ENCODE results near the gene NHS. TPM values are rescaled to one million over a fixed set of nuclear protein-coding genes. Genes with fewer than 3 reads are reported as not detected.

The NHS gene
- total RNA-seq, 2 donors from 2014 or later = under 0.01 to 1.3 TPM

DNA sequence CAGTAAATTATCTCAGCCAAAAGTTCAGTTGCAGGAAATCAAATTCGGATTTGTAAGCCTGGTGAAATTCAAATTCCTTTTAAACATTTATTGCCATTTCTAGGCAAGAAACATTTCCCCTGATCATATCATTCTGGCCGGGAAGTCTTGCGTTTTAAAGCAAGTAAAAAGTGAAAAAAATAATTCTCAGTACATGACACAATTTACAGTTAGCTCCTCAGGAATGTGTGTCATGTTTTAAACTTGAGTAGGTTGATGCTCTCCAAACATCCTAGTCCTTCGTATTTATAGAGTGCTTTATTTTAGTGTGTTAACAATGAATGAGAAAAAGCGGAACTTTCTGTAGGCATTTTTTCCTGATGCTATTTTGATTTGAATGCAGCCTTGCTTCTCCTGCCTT lies 204.0 kb downstream of the NHS start:
- intact Hi-C loops (cut with DNase I) = no loop called here
- TF ChIP-seq, protein P1, sequence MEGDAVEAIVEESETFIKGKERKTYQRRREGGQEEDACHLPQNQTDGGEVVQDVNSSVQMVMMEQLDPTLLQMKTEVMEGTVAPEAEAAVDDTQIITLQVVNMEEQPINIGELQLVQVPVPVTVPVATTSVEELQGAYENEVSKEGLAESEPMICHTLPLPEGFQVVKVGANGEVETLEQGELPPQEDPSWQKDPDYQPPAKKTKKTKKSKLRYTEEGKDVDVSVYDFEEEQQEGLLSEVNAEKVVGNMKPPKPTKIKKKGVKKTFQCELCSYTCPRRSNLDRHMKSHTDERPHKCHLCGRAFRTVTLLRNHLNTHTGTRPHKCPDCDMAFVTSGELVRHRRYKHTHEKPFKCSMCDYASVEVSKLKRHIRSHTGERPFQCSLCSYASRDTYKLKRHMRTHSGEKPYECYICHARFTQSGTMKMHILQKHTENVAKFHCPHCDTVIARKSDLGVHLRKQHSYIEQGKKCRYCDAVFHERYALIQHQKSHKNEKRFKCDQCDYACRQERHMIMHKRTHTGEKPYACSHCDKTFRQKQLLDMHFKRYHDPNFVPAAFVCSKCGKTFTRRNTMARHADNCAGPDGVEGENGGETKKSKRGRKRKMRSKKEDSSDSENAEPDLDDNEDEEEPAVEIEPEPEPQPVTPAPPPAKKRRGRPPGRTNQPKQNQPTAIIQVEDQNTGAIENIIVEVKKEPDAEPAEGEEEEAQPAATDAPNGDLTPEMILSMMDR (IDR thresholded peaks at IDR 0.05) = no peak
- TF ChIP-seq POLR2A (IDR thresholded peaks at IDR 0.05) = no peak
- no peak overlapping the region for H3K4me3 ChIP-seq
- no peaks in the 10 kb centered on the region for H3K36me3 ChIP-seq (replicated peaks in 1 of 2; ENCODE audit: insufficient read depth in 1 of 2, low read depth in 2 of 2)
- DNase-seq (no peak), ATAC-seq (no peak)
- no peak overlapping the region for H3K27ac ChIP-seq
- H3K27me3 ChIP-seq = no peaks in the 10 kb centered on the region
- no peaks in the 10 kb centered on the region for H3K4me1 ChIP-seq
- WGBS, 2 donors = 72 to 86% methylated on average over 5 of the region's 5 CpGs
- H3K9me3 ChIP-seq = no peaks in the 10 kb centered on the region

DNA sequence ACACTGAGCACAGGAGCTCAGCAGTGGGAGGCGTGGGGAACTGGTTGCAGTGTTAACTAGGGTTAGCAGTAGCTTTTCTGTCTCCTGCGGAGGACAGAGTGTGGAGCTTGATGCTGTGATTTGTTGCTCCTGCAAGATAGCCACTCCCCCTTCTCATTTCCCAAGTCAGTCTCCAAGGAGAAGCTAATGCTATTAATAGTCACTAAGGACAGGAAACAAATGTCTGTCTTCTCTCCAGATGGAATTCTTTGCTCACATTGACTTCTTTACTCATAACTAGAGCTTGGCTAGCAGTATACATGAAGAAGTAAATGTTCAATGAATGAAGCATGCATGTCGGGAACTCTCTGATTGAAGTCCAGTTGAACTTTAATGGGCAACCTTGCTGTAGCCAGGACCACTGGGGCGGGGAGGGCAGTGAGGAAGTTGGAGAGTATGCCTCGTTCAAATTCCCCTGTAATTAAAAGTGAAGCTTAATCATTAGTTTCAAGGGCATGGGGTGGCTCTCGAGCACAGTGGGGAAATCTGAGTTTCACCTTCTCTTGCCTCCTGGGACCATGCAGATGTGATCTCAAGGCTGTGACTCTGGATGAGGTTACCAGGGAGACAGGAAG lies 205.6 kb downstream of the NHS start:
- Histone ChIP-seq H3K4me3 (no peak overlapping the region), H3K27me3 (no peaks in the 10 kb centered on the region), H3K4me1 (no peaks in the 10 kb centered on the region), H3K27ac (no peak overlapping the region), H3K36me3 (replicated peaks in 1 of 2; ENCODE audit: insufficient read depth in 1 of 2, low read depth in 2 of 2) (no peaks in the 10 kb centered on the region), H3K9me3 (no peaks in the 10 kb centered on the region)
- TF ChIP-seq, protein P1 (IDR thresholded peaks at IDR 0.05) = no peak
- TF ChIP-seq POLR2A (IDR thresholded peaks at IDR 0.05) = no peak
- ATAC-seq (no peak), DNase-seq (no peak)
- WGBS, 2 donors = 43 to 44% methylated on average over 5 to 6 of the region's 6 CpGs
- intact Hi-C loops (cut with DNase I) = no loop called here

DNA sequence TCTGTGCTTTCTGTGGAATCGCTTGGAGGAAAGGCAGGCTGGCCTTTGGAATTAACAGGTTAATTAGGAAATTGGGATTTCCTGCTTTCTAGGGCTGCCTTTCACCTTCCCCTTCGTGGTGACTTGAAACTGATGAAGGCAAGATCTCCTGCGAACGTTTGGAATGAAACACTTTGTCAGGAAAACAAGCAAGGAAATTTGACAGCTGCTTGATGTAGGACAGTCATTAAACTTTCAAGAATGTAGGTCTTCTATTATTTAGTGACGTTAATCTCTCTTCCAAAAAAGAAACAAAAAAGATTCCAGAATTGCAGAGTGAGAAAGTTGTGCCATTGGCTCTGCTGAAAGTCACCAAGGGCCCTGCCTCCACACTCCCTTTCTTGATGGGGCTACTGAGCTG lies 206.6 kb downstream of the NHS start:
- Histone ChIP-seq H3K36me3 (replicated peaks in 1 of 2; ENCODE audit: insufficient read depth in 1 of 2, low read depth in 2 of 2) (no peaks in the 10 kb centered on the region), H3K27me3 (no peaks in the 10 kb centered on the region), H3K27ac (no peak overlapping the region), H3K9me3 (no peaks in the 10 kb centered on the region), H3K4me1 (no peaks in the 10 kb centered on the region), H3K4me3 (no peak overlapping the region)
- ATAC-seq (no peak), DNase-seq (no peak)
- 19 to 53% methylated on average over 4 to 5 of the region's 5 CpGs for WGBS, 2 donors
- TF ChIP-seq, protein P1 (IDR thresholded peaks at IDR 0.05) = no peak
- TF ChIP-seq POLR2A (IDR thresholded peaks at IDR 0.05) = no peak
- intact Hi-C loops (cut with DNase I) = no loop called here

DNA sequence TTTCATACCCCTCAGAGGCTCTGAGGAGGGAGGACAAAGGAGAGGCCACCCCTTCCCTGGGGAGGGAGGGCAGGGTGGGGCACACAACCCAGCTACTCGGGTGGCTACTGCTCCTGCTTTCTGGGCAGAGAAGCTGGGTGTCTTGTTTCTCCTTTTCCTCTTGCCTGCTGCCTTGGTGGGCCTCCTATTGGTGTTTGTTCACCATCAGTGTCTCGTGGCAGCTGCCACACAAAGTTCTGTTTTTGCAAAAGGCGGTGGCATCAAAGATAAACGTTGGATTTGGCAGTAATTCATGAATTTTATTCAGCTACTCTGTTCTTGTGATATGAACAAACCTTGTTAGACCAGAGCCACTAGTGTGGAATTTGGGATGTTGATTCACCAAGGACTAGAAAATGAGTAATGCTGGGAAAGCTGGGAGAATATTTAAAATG lies 209.3 kb downstream of the NHS start:
- intact Hi-C loops (cut with DNase I) = no loop called here
- no peak overlapping the region for H3K4me3 ChIP-seq
- 45 to 50% methylated on average over 3 to 4 of the region's 4 CpGs for WGBS, 2 donors
- no peaks in the 10 kb centered on the region for H3K36me3 ChIP-seq (replicated peaks in 1 of 2; ENCODE audit: insufficient read depth in 1 of 2, low read depth in 2 of 2)
- no peaks in the 10 kb centered on the region for H3K27me3 ChIP-seq
- no peak overlapping the region for H3K27ac ChIP-seq
- no peaks in the 10 kb centered on the region for H3K9me3 ChIP-seq
- H3K4me1 ChIP-seq = no peaks in the 10 kb centered on the region
- TF ChIP-seq, protein P1 (IDR thresholded peaks at IDR 0.05) = no peak
- no peak for TF ChIP-seq POLR2A (IDR thresholded peaks at IDR 0.05)
- DNase-seq (no peak), ATAC-seq (no peak)

DNA sequence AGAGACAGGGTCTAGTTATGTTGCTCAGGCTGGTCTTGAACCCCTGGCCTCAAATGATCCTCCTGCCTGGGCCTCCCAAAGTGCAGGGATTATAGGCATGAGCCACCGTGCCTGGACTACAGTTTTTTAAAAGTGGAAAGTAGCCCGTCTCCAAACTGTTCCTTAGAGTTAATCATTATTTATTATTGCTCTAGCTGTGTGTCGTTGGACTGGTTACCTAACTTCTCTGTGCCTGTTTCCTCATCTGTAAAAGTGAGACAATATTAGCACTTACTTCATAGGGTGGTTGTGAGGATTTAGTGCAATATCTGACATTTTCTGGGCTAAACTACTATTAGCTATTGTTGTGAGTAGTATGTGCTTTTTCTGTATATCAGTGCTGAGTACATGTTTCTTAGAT lies 210.0 kb downstream of the NHS start:
- Histone ChIP-seq H3K27me3 (no peaks in the 10 kb centered on the region), H3K36me3 (replicated peaks in 1 of 2; ENCODE audit: insufficient read depth in 1 of 2, low read depth in 2 of 2) (no peaks in the 10 kb centered on the region), H3K27ac (no peak overlapping the region), H3K9me3 (no peaks in the 10 kb centered on the region), H3K4me1 (no peaks in the 10 kb centered on the region), H3K4me3 (no peak overlapping the region)
- TF ChIP-seq POLR2A (IDR thresholded peaks at IDR 0.05) = no peak
- TF ChIP-seq, protein P1 (IDR thresholded peaks at IDR 0.05) = no peak
- DNase-seq (no peak), ATAC-seq (no peak)
- WGBS, 2 donors = 62 to 78% methylated on average over 3 of the region's 3 CpGs
- intact Hi-C loops (cut with DNase I) = no loop called here

Measured in body of pancreas (tissue), 4 donors.